Endothelial cell of umbilical vein (primary cell): Measurements from ENCODE around the gene LAD1. TPM values are rescaled to one million over a fixed set of nuclear protein-coding genes. Genes with fewer than 3 reads are reported as not detected.

Experiments used
- BruUV-seq: library from RNA; stranded (reverse); fragments of 400-500 nt; replicated peaks from 2 replicates; lab custom pipeline; 2021; lab: Mats Ljungman, UMichigan
- CTCF ChIA-PET: fragments of 300-600, 350-600 bp; sonication (Branson Sonifier 250); formaldehyde crosslinking; loops from one replicate; lab custom pipeline; 2021; ENCODE audit warnings: antibody characterized with exemption, inconsistent platforms; lab: Charles Lee
- POLR2A ChIA-PET: fragments of 300-600, 350-600 bp; sonication (Branson Sonifier 250); formaldehyde crosslinking; loops from one replicate; lab custom pipeline; 2021; ENCODE audit warnings: antibody characterized with exemption, inconsistent platforms; lab: Charles Lee
- DNase-seq: peaks from one replicate; pipeline ENCODE4 v3.0.0-alpha.2; 2011; ENCODE audit warnings: low read depth, low spot score
- FAIRE-seq: peaks from 2 replicates; lab custom pipeline; 2011; peaks lifted over from hg19 to GRCh38; lab: Jason Lieb, UNC
- H2AFZ ChIP-seq: 2 replicates; pipeline ENCODE4 v1.6.0; 2012; ENCODE audit warnings: low read depth, low read length, control low read depth, inconsistent platforms
- H3K27ac ChIP-seq: 2 replicates; pipeline ENCODE4 v1.5.1; 2011; ENCODE audit warnings: low read depth, mild to moderate bottlenecking, control low read depth, low read length, moderate library complexity; ENCODE audit not compliant: insufficient read depth
- H3K27me3 ChIP-seq, 2 experiments: 2 replicates each; pipeline versions ENCODE4 v1.6.0 to v1.6.1; 2011; ENCODE audit warnings: low read length in 2 of 2, mixed read lengths in 1 of 2; ENCODE audit not compliant: control insufficient read depth in 2 of 2, insufficient read depth in 2 of 2
- H3K36me3 ChIP-seq, 2 experiments: 2 replicates in 1 of 2; 3 replicates in 1 of 2; pipeline ENCODE4 v1.5.1; 2011; ENCODE audit warnings: low read length in 2 of 2, mild to moderate bottlenecking in 1 of 2, moderate library complexity in 1 of 2; ENCODE audit not compliant: control insufficient read depth in 2 of 2, insufficient read depth in 2 of 2; ENCODE audit errors: extremely low read depth in 1 of 2
- H3K4me1 ChIP-seq: 3 replicates; pipeline ENCODE4 v1.5.1; 2011; ENCODE audit warnings: mild to moderate bottlenecking, low read length; ENCODE audit not compliant: control insufficient read depth, insufficient read depth; ENCODE audit errors: extremely low read depth
- H3K4me2 ChIP-seq: 2 replicates; pipeline ENCODE4 v1.6.1; 2011; ENCODE audit warnings: low read length, control low read depth, mixed read lengths; ENCODE audit not compliant: insufficient read depth
- H3K4me3 ChIP-seq, 3 experiments: fragments of 200-600 bp in 1 of 3; sonication (generic), shearing (Covaris generic) in 1 of 3; replicated peaks in 1 of 3; 2 replicates each; pipeline ENCODE4 v1.5.1; 2011 to 2016; ENCODE audit warnings: control low read depth in 3 of 3, low read length in 3 of 3, mild to moderate bottlenecking in 2 of 3, inconsistent platforms in 1 of 3, low read depth in 1 of 3, moderate library complexity in 1 of 3; ENCODE audit not compliant: insufficient read depth in 1 of 3
- H3K79me2 ChIP-seq: 2 replicates; pipeline ENCODE4 v1.6.0; 2012; ENCODE audit warnings: low read length, inconsistent platforms; ENCODE audit not compliant: control insufficient read depth, insufficient read depth
- H3K9ac ChIP-seq: replicated peaks from 2 replicates; pipeline ENCODE3; 2011; ENCODE audit warnings: low read length, control low read depth; ENCODE audit not compliant: insufficient read depth; ENCODE audit errors: extremely low read depth
- H3K9me1 ChIP-seq: replicated peaks from 3 replicates; pipeline ENCODE4 v1.6.0; 2011; ENCODE audit warnings: mild to moderate bottlenecking, low read length; ENCODE audit not compliant: control insufficient read depth, insufficient read depth; ENCODE audit errors: extremely low read depth
- H3K9me3 ChIP-seq: replicated peaks from 2 replicates; pipeline ENCODE4 v1.5.1; 2012; ENCODE audit warnings: low read length, inconsistent platforms; ENCODE audit not compliant: control insufficient read depth, insufficient read depth
- H4K20me1 ChIP-seq: replicated peaks from 2 replicates; pipeline ENCODE3; 2011; ENCODE audit warnings: mild to moderate bottlenecking, low read length; ENCODE audit not compliant: control insufficient read depth, insufficient read depth; ENCODE audit errors: extremely low read depth
- EZH2 ChIP-seq: IDR thresholded peaks from 2 replicates; pipeline ENCODE4 v1.6.1; 2012; ENCODE audit warnings: borderline replicate concordance, low read depth, mild to moderate bottlenecking, moderate library complexity, low read length, inconsistent platforms; ENCODE audit not compliant: severe bottlenecking
- FOS ChIP-seq: IDR thresholded peaks from 2 replicates; pipeline ENCODE4 v1.6.1; 2011; ENCODE audit warnings: mild to moderate bottlenecking, low read length, moderate library complexity, borderline replicate concordance; ENCODE audit not compliant: insufficient read depth
- GATA2 ChIP-seq: IDR thresholded peaks from 2 replicates; pipeline ENCODE4 v1.7.0; 2011; ENCODE audit warnings: low read depth, mild to moderate bottlenecking, moderate library complexity, mixed read lengths, low read length; ENCODE audit not compliant: insufficient read length, insufficient read depth
- JUN ChIP-seq: IDR thresholded peaks from 2 replicates; pipeline ENCODE4 v1.6.1; 2011; ENCODE audit warnings: borderline replicate concordance, low read depth; ENCODE audit not compliant: insufficient read length, insufficient read depth
- MYC ChIP-seq: IDR thresholded peaks from one replicate; pipeline ENCODE4 v1.6.1; 2011; ENCODE audit warnings: mild to moderate bottlenecking, low read depth, low read length
- POLR2A ChIP-seq: IDR thresholded peaks from 2 replicates; pipeline ENCODE4 v1.6.1; 2012; ENCODE audit warnings: low read depth, mild to moderate bottlenecking, control low read depth, low read length
- POLR2AphosphoS5 ChIP-seq: IDR thresholded peaks from 2 replicates; pipeline ENCODE4 v1.6.1; 2012; ENCODE audit warnings: low read depth, mild to moderate bottlenecking, control low read depth, low read length, moderate library complexity; ENCODE audit not compliant: insufficient read depth
- dilution Hi-C: fragments of 300-500 bp; cut with MboI; formaldehyde crosslinking; loops from one replicate; pipeline ENCODE4 v1.15.0; 2019; ENCODE audit warnings: low sequenced_read_pairs; ENCODE audit not compliant: extremely low pct_ligation_motif_present
- intact Hi-C: fragments of 100-400 bp; cut with micrococcal nuclease; formaldehyde crosslinking; loops from one replicate; pipeline ENCODE4 v1.10.0; 2022
- polyA plus RNA-seq, 4 experiments: library from polyadenylated mRNA; depleted of rRNA in 3 of 4; stranded (reverse) in 3 of 4; unstranded in 1 of 4; fragments of >200 nt; gene quantifications; 2 replicates each; pipeline versions ENCODE4 v1.2.1 to v1.2.3, GENCODE V29; 2011 to 2012; ENCODE audit warnings: missing spikeins in 1 of 4
- total RNA-seq: library from RNA; stranded (reverse); gene quantifications from 2 replicates; pipeline ENCODE4 v1.2.3, GENCODE V29; 2021
- TF ChIP-seq, protein P1 (sequence below): IDR thresholded peaks from 2 replicates; pipeline ENCODE4 v1.6.1; 2011; ENCODE audit not compliant: insufficient read depth, insufficient read length
- TF ChIP-seq, protein P2 (sequence below), 2 donors: IDR thresholded peaks; 1 replicate in 1 of 2; 2 replicates in 1 of 2; pipeline ENCODE4 v1.5.1; 2011; ENCODE audit warnings: low read length in 2 of 2, mild to moderate bottlenecking in 2 of 2, moderate library complexity in 2 of 2, control low read depth in 1 of 2, inconsistent platforms in 1 of 2, low read depth in 1 of 2; ENCODE audit not compliant: insufficient read depth in 1 of 2; ENCODE audit errors: extremely low read depth in 1 of 2

LAD1 gene
- total and polyA plus RNA-seq, 2 donors (not counting 3 experiments of a cell fraction or from before 2014, with no cell fraction given), result not detected

DNA sequence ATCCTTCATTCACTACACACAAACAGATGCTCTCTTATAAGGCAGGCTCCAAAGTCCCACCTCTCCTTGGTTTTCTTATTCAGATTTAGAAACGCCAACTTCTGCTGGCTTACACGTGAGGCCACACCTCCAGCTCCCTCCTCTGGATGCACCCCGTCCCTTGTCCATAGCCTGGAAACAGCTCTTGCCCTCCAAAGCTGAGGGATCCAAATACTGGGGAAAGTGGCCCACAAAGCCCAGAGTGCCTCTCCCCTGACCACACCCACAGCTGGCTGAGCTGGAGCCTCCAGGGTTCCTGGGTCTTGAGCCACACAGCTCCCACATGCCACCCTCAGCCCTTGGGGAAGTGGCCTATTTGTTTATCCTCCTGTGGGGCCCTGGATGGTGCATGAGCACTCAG is 4.5 kb downstream of the LAD1 start:
- ChIA-PET POLR2A (no interaction called here), CTCF (interaction anchor here (0.8 to 2.3 kb wide), 5 partner anchors 9 to 18 kb away, joined by 3 to 5 read pairs (median 4); no protein-coding TSS in a partner anchor)
- BruUV-seq, result no TSS peak
- no peak overlapping the region for H3K9ac ChIP-seq
- no peaks in the 10 kb centered on the region for H4K20me1 ChIP-seq
- H3K79me2 ChIP-seq, result no peaks in the 10 kb centered on the region
- H3K27me3 ChIP-seq, result peaks cover 30 to 35% of the 10 kb centered on the region in 2 experiments
- no peaks in the 10 kb centered on the region for H3K9me1 ChIP-seq
- DNase-seq, result no peak
- intact Hi-C loops, result no loop called here
- no peaks in the 10 kb centered on the region for H3K4me1 ChIP-seq
- H3K27ac ChIP-seq, result no peak overlapping the region
- TF ChIP-seq MYC (no peak), EZH2 (no peak), POLR2A (no peak), POLR2AphosphoS5 (no peak), JUN (no peak), GATA2 (no peak), FOS (no peak)
- TF ChIP-seq, protein P1, sequence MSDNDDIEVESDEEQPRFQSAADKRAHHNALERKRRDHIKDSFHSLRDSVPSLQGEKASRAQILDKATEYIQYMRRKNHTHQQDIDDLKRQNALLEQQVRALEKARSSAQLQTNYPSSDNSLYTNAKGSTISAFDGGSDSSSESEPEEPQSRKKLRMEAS, result no peak
- TF ChIP-seq, protein P2, sequence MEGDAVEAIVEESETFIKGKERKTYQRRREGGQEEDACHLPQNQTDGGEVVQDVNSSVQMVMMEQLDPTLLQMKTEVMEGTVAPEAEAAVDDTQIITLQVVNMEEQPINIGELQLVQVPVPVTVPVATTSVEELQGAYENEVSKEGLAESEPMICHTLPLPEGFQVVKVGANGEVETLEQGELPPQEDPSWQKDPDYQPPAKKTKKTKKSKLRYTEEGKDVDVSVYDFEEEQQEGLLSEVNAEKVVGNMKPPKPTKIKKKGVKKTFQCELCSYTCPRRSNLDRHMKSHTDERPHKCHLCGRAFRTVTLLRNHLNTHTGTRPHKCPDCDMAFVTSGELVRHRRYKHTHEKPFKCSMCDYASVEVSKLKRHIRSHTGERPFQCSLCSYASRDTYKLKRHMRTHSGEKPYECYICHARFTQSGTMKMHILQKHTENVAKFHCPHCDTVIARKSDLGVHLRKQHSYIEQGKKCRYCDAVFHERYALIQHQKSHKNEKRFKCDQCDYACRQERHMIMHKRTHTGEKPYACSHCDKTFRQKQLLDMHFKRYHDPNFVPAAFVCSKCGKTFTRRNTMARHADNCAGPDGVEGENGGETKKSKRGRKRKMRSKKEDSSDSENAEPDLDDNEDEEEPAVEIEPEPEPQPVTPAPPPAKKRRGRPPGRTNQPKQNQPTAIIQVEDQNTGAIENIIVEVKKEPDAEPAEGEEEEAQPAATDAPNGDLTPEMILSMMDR (IDR thresholded peaks at IDR 0.05; ENCODE audit: extremely low read depth in 1 of 2, insufficient read depth in 1 of 2, low read depth in 1 of 2, low read length in 2 of 2), result no peak
- H3K4me2 ChIP-seq, result no peak overlapping the region
- no peak overlapping the region for H2AFZ ChIP-seq
- no peaks in the 10 kb centered on the region for H3K9me3 ChIP-seq
- H3K4me3 ChIP-seq, result no peak overlapping the region
- dilution Hi-C loops, result no loop called here
- FAIRE-seq, result no peak
- H3K36me3 ChIP-seq, result no peaks in the 10 kb centered on the region
